ENCODE measurements around the gene ACSL4.
A peak's percentile ranks its signal among the peaks of the same experiment; 100 is the strongest.

The ACSL4 gene

GRCh38 chrX:109635146-109635545, 97.9 kb downstream of the ACSL4 start:
- Histone ChIP-seq H3K9me3 (ENCODE audit: control insufficient read depth, low read length) (peaks cover 4% of the 10 kb centered on the region), H3K9ac (ENCODE audit: low read length) (no peak overlapping the region), H3K4me1 (ENCODE audit: control insufficient read depth, insufficient read depth, low read length) (no peaks in the 10 kb centered on the region), H3K27me3 (replicated peaks; ENCODE audit: control insufficient read depth, insufficient read depth, low read length) (no peaks in the 10 kb centered on the region), H3K4me3 (ENCODE audit: low read length) (no peak overlapping the region), H3K36me3 (ENCODE audit: control insufficient read depth, insufficient read depth, low read length, severe bottlenecking) (peaks cover 9% of the 10 kb centered on the region)
- peak; percentile 18 for DNase-seq (ENCODE audit: low read depth)

GRCh38 chrX:109632906-109633504, 100.1 kb downstream of the ACSL4 start:
- peak; percentile 51 for DNase-seq (ENCODE audit: low read depth)
- Histone ChIP-seq H3K4me1 (ENCODE audit: control insufficient read depth, insufficient read depth, low read length) (no peaks in the 10 kb centered on the region), H3K4me3 (ENCODE audit: low read length) (no peak overlapping the region), H3K27me3 (replicated peaks; ENCODE audit: control insufficient read depth, insufficient read depth, low read length) (peaks cover 6% of the 10 kb centered on the region), H3K36me3 (ENCODE audit: control insufficient read depth, insufficient read depth, low read length, severe bottlenecking) (peaks cover under 1% of the 10 kb centered on the region), H3K9ac (ENCODE audit: low read length) (no peak overlapping the region), H3K9me3 (ENCODE audit: control insufficient read depth, low read length) (peaks cover 4% of the 10 kb centered on the region)

GRCh38 chrX:109629310-109629709, 103.7 kb downstream of the ACSL4 start:
- no peaks in the 10 kb centered on the region for H3K36me3 ChIP-seq (ENCODE audit: control insufficient read depth, insufficient read depth, low read length, severe bottlenecking)
- H3K27me3 ChIP-seq (replicated peaks; ENCODE audit: control insufficient read depth, insufficient read depth, low read length), result peaks cover 8% of the 10 kb centered on the region
- peaks cover 12% of the 10 kb centered on the region for H3K9me3 ChIP-seq (ENCODE audit: control insufficient read depth, low read length)
- H3K9ac ChIP-seq (ENCODE audit: low read length), result no peak overlapping the region
- no peaks in the 10 kb centered on the region for H3K4me1 ChIP-seq (ENCODE audit: control insufficient read depth, insufficient read depth, low read length)
- no peak for DNase-seq (ENCODE audit: low read depth)
- H3K4me3 ChIP-seq (ENCODE audit: low read length), result no peak overlapping the region

- H3K27me3 ChIP-seq (replicated peaks; ENCODE audit: control insufficient read depth, insufficient read depth, low read length), result peaks cover 11% of the 10 kb centered on the region
- no peak overlapping the region for H3K4me3 ChIP-seq (ENCODE audit: low read length)
- peaks cover 8% of the 10 kb centered on the region for H3K9me3 ChIP-seq (ENCODE audit: control insufficient read depth, low read length)
- H3K9ac ChIP-seq (ENCODE audit: low read length), result no peak overlapping the region
- H3K4me1 ChIP-seq (ENCODE audit: control insufficient read depth, insufficient read depth, low read length), result no peaks in the 10 kb centered on the region
- no peak for DNase-seq (ENCODE audit: low read depth)
- H3K36me3 ChIP-seq (ENCODE audit: control insufficient read depth, insufficient read depth, low read length, severe bottlenecking), result no peaks in the 10 kb centered on the region
Measured at GRCh38 chrX:109626637-109627036, 106.4 kb downstream of the ACSL4 start.

- no peak for DNase-seq (ENCODE audit: low read depth)
- Histone ChIP-seq H3K4me1 (ENCODE audit: control insufficient read depth, insufficient read depth, low read length) (no peaks in the 10 kb centered on the region), H3K4me3 (ENCODE audit: low read length) (peak within 1 kb of the TSS; percentile 35)
Measured at GRCh38 chrX:109624641-109625616, 108.1 kb downstream of the ACSL4 start, which contains the start of gene KCNE5. Gene KCNE5, minus strand, starts transcription at chrX:109625172. Its CDS starts 152 bp downstream, at chrX:109625020.

GRCh38 chrX:109623997-109624396, 109.1 kb downstream of the ACSL4 start:
- Histone ChIP-seq H3K4me1 (ENCODE audit: control insufficient read depth, insufficient read depth, low read length) (no peaks in the 10 kb centered on the region), H3K36me3 (ENCODE audit: control insufficient read depth, insufficient read depth, low read length, severe bottlenecking) (no peaks in the 10 kb centered on the region), H3K27me3 (replicated peaks; ENCODE audit: control insufficient read depth, insufficient read depth, low read length) (peaks cover 5% of the 10 kb centered on the region), H3K9ac (ENCODE audit: low read length) (no peak overlapping the region), H3K4me3 (ENCODE audit: low read length) (no peak overlapping the region), H3K9me3 (ENCODE audit: control insufficient read depth, low read length) (peaks cover 8% of the 10 kb centered on the region)
- DNase-seq (ENCODE audit: low read depth), result no peak

More at GRCh38 chrX:109624641-109625616, 108.1 kb downstream of the ACSL4 start, which contains the start of gene KCNE5:
- no peaks in the 10 kb centered on the region for H3K36me3 ChIP-seq (ENCODE audit: control insufficient read depth, insufficient read depth, low read length, severe bottlenecking)
- peaks cover 11% of the 10 kb centered on the region for H3K27me3 ChIP-seq (replicated peaks; ENCODE audit: control insufficient read depth, insufficient read depth, low read length)
- H3K9ac ChIP-seq (ENCODE audit: low read length), result no peak within 1 kb of the TSS
- H3K9me3 ChIP-seq (ENCODE audit: control insufficient read depth, low read length), result peaks cover 8% of the 10 kb centered on the region

- H3K9me3 ChIP-seq (ENCODE audit: control insufficient read depth, low read length), result peaks cover 9% of the 10 kb centered on the region
- H3K9ac ChIP-seq (ENCODE audit: low read length), result no peak overlapping the region
- H3K36me3 ChIP-seq (ENCODE audit: control insufficient read depth, insufficient read depth, low read length, severe bottlenecking), result no peaks in the 10 kb centered on the region
Measured at GRCh38 chrX:109622270-109622669, 110.8 kb downstream of the ACSL4 start.

GRCh38 chrX:109619771-109620170, 113.3 kb downstream of the ACSL4 start:
- Histone ChIP-seq H3K4me3 (ENCODE audit: low read length) (no peak overlapping the region), H3K9ac (ENCODE audit: low read length) (no peak overlapping the region), H3K27me3 (replicated peaks; ENCODE audit: control insufficient read depth, insufficient read depth, low read length) (peaks cover 15% of the 10 kb centered on the region), H3K36me3 (ENCODE audit: control insufficient read depth, insufficient read depth, low read length, severe bottlenecking) (no peaks in the 10 kb centered on the region), H3K9me3 (ENCODE audit: control insufficient read depth, low read length) (peaks cover 10% of the 10 kb centered on the region), H3K4me1 (ENCODE audit: control insufficient read depth, insufficient read depth, low read length) (no peaks in the 10 kb centered on the region)
- no peak for DNase-seq (ENCODE audit: low read depth)

More at GRCh38 chrX:109622270-109622669, 110.8 kb downstream of the ACSL4 start:
- DNase-seq (ENCODE audit: low read depth), result no peak
- no peaks in the 10 kb centered on the region for H3K4me1 ChIP-seq (ENCODE audit: control insufficient read depth, insufficient read depth, low read length)
- no peak overlapping the region for H3K4me3 ChIP-seq (ENCODE audit: low read length)
- peaks cover 11% of the 10 kb centered on the region for H3K27me3 ChIP-seq (replicated peaks; ENCODE audit: control insufficient read depth, insufficient read depth, low read length)

GRCh38 chrX:109614951-109615350, 118.1 kb downstream of the ACSL4 start:
- no peaks in the 10 kb centered on the region for H3K36me3 ChIP-seq (ENCODE audit: control insufficient read depth, insufficient read depth, low read length, severe bottlenecking)
- no peak overlapping the region for H3K9ac ChIP-seq (ENCODE audit: low read length)
- DNase-seq (ENCODE audit: low read depth), result no peak
- no peaks in the 10 kb centered on the region for H3K4me1 ChIP-seq (ENCODE audit: control insufficient read depth, insufficient read depth, low read length)
- H3K4me3 ChIP-seq (ENCODE audit: low read length), result no peak overlapping the region
- H3K27me3 ChIP-seq (replicated peaks; ENCODE audit: control insufficient read depth, insufficient read depth, low read length), result peaks cover 40% of the 10 kb centered on the region
- H3K9me3 ChIP-seq (ENCODE audit: control insufficient read depth, low read length), result peaks cover 12% of the 10 kb centered on the region

GRCh38 chrX:109601486-109601885, 131.6 kb downstream of the ACSL4 start:
- peaks cover 52% of the 10 kb centered on the region for H3K27me3 ChIP-seq (replicated peaks; ENCODE audit: control insufficient read depth, insufficient read depth, low read length)
- H3K4me3 ChIP-seq (ENCODE audit: low read length), result no peak overlapping the region
- no peak overlapping the region for H3K9ac ChIP-seq (ENCODE audit: low read length)
- H3K4me1 ChIP-seq (ENCODE audit: control insufficient read depth, insufficient read depth, low read length), result no peaks in the 10 kb centered on the region
- no peak for DNase-seq (ENCODE audit: low read depth)
- H3K9me3 ChIP-seq (ENCODE audit: control insufficient read depth, low read length), result peaks cover 15% of the 10 kb centered on the region
- H3K36me3 ChIP-seq (ENCODE audit: control insufficient read depth, insufficient read depth, low read length, severe bottlenecking), result no peaks in the 10 kb centered on the region

GRCh38 chrX:109600237-109600651, 132.8 kb downstream of the ACSL4 start:
- H3K4me3 ChIP-seq (ENCODE audit: low read length), result peak overlapping the region; percentile 50
- H3K9ac ChIP-seq (ENCODE audit: low read length), result no peak overlapping the region
- no peaks in the 10 kb centered on the region for H3K36me3 ChIP-seq (ENCODE audit: control insufficient read depth, insufficient read depth, low read length, severe bottlenecking)
- DNase-seq (ENCODE audit: low read depth), result peak; percentile 39
- H3K9me3 ChIP-seq (ENCODE audit: control insufficient read depth, low read length), result peaks cover 6% of the 10 kb centered on the region
- no peaks in the 10 kb centered on the region for H3K4me1 ChIP-seq (ENCODE audit: control insufficient read depth, insufficient read depth, low read length)
- H3K27me3 ChIP-seq (replicated peaks; ENCODE audit: control insufficient read depth, insufficient read depth, low read length), result peaks cover 60% of the 10 kb centered on the region
